K562 (cell line): ENCODE data around the gene FOXJ1.

Source experiments
- CTCF ChIP-seq, 3 experiments: IDR thresholded peaks in 2 of 3; conservative IDR thresholded peaks in 1 of 3; 2 replicates each; pipeline ENCODE4 v1.5.1; 2011 to 2012; ENCODE audit warnings: low read length in 3 of 3, mild to moderate bottlenecking in 3 of 3, control low read depth in 2 of 3, improper control_type of control experiment in 1 of 3, inconsistent platforms in 1 of 3, low read depth in 1 of 3, mixed read lengths in 1 of 3, moderate library complexity in 1 of 3; ENCODE audit not compliant: insufficient read depth in 2 of 3
- GABPB2 ChIP-seq: fragments of 250-450 bp; sonication (Bioruptor Pico); conservative IDR thresholded peaks from 2 replicates; pipeline ENCODE4 v1.5.1; 2021; ENCODE audit warnings: mild to moderate bottlenecking
- MAFK ChIP-seq: IDR thresholded peaks from 2 replicates; pipeline ENCODE4 v1.6.1; 2011; ENCODE audit warnings: low read length, improper control_type of control experiment
- SRSF1 ChIP-seq: fragments of 200-400 bp; formaldehyde crosslinking; IDR thresholded peaks from 2 replicates; pipeline ENCODE4 v1.6.1; 2017; ENCODE audit warnings: mild to moderate bottlenecking, low read depth, low read length, moderate library complexity

- TF ChIP-seq MAFK (no peak), GABPB2 (CRISPR knock-in tag) (no peak), CTCF (IDR thresholded peaks at IDR 0.05 in 2 of 3, conservative IDR thresholded peaks at IDR 0.05 in 1 of 3; ENCODE audit: insufficient read depth in 2 of 3, low read depth in 1 of 3, low read length in 3 of 3) (no peak), SRSF1 (no peak)
These were observed 38.1 kb downstream of the FOXJ1 start for GRCh38 chr17:76102944-76103273.
